Natural killer cell (primary cell): ENCODE data around the gene PLCH1. TPM values are rescaled to one million over a fixed set of nuclear protein-coding genes. Genes with fewer than 3 reads are reported as not detected.

ENCODE experiments used
- ATAC-seq, 3 donors: fragments of 150-1000 bp in 2 of 3; fragments of 200-7000 bp in 1 of 3; cut with Tn5 transposase; 1 replicate in 1 of 3; 2 replicates in 2 of 3; pipeline ENCODE4 v1.10.0; 2021; ENCODE audit warnings: mild to moderate bottlenecking in 2 of 3, moderate library complexity in 2 of 3
- DNase-seq, 2 donors: peaks; one replicate each; pipeline versions ENCODE4 v3.0.0 to v3.0.0-alpha.2; 2013 to 2021; ENCODE audit warnings: mixed read lengths in 1 of 2
- H3K27ac ChIP-seq: one replicate; pipeline ENCODE4 v1.5.1; 2013; ENCODE audit warnings: mild to moderate bottlenecking, low read length
- H3K27me3 ChIP-seq: one replicate; pipeline ENCODE4 v1.6.1; 2013; ENCODE audit warnings: low read length; ENCODE audit not compliant: control insufficient read depth, insufficient read depth
- H3K36me3 ChIP-seq: one replicate; pipeline ENCODE4 v1.6.1; 2013; ENCODE audit warnings: low read length; ENCODE audit not compliant: control insufficient read depth, insufficient read depth
- H3K4me1 ChIP-seq: one replicate; pipeline ENCODE4 v1.6.1; 2013; ENCODE audit warnings: low read length; ENCODE audit not compliant: control insufficient read depth, insufficient read depth
- H3K4me3 ChIP-seq: one replicate; pipeline ENCODE4 v1.5.1; 2013; ENCODE audit warnings: low read length
- H3K9me3 ChIP-seq: one replicate; pipeline ENCODE4 v1.6.1; 2013; ENCODE audit warnings: low read length; ENCODE audit not compliant: control insufficient read depth, insufficient read depth
- H3K27ac Mint-ChIP-seq, 2 donors: one replicate each; pipeline ENCODE4 v1.8.0; 2022; ENCODE audit warnings: mild to moderate bottlenecking in 2 of 2, mixed read lengths in 2 of 2, moderate library complexity in 1 of 2
- H3K27me3 Mint-ChIP-seq, 2 donors: one replicate each; pipeline ENCODE4 v1.8.0; 2022; ENCODE audit warnings: low read depth in 2 of 2, mixed read lengths in 2 of 2
- H3K36me3 Mint-ChIP-seq: one replicate; pipeline ENCODE4 v1.8.0; 2022; ENCODE audit warnings: mixed read lengths
- H3K4me1 Mint-ChIP-seq, 2 donors: one replicate each; pipeline ENCODE4 v1.8.0; 2022; ENCODE audit warnings: mixed read lengths in 2 of 2
- H3K4me3 Mint-ChIP-seq: one replicate; pipeline ENCODE4 v1.8.0; 2022; ENCODE audit warnings: mild to moderate bottlenecking, moderate library complexity, mixed read lengths
- H3K9me3 Mint-ChIP-seq, 2 donors: one replicate each; pipeline ENCODE4 v1.8.0; 2022; ENCODE audit warnings: mixed read lengths in 2 of 2
- CTCF ChIP-seq: fragments of 200-600 bp; IDR thresholded peaks from one replicate; pipeline ENCODE4 v1.8.0; 2022; ENCODE audit warnings: antibody characterized with exemption
- WGBS: methylation state at CpG from one replicate; pipeline ENCODE4 v1.1.7; 2013; ENCODE audit warnings: missing lambda C conversion rate; ENCODE audit not compliant: insufficient coverage; 5-methylcytosine and 5-hydroxymethylcytosine counted together
- intact Hi-C: fragments of 100-400 bp; cut with micrococcal nuclease; formaldehyde crosslinking; loops from one replicate; pipeline ENCODE4 v1.14.2; 2022
- total RNA-seq, 4 donors: library from RNA; stranded (reverse); fragments of 120-200 nt in 1 of 4; gene quantifications; one replicate each; pipeline versions ENCODE4 v1.2.3 to v1.2.4, GENCODE V29; 2013 to 2022

Gene PLCH1
- total RNA-seq, 3 donors from 2014 or later (not counting 1 experiment from before 2014, with no cell fraction given) = 0.05 to 0.26 (median 0.08) TPM

GRCh38 chr3:155362808-155363689, 381.8 kb downstream of the PLCH1 start:
- no peak for TF ChIP-seq CTCF
- Histone ChIP-seq H3K9me3 (peaks cover 4% of the 10 kb centered on the region), H3K27me3 (no peaks in the 10 kb centered on the region), H3K27ac (no peak overlapping the region), H3K4me1 (no peaks in the 10 kb centered on the region), H3K4me3 (no peak overlapping the region), H3K36me3 (no peaks in the 10 kb centered on the region)
- DNase-seq (no peak), ATAC-seq (no peak)
- intact Hi-C loops = no loop called here
- H3K27me3 Mint-ChIP-seq = peaks cover 0 to 2% of the 10 kb centered on the region in 2 donors
- 77% methylated on average over 9 of the region's 10 CpGs for WGBS
- H3K4me1 Mint-ChIP-seq = no peaks in the 10 kb centered on the region
- H3K27ac Mint-ChIP-seq = no peak overlapping the region
- no peak overlapping the region for H3K4me3 Mint-ChIP-seq
- no peaks in the 10 kb centered on the region for H3K36me3 Mint-ChIP-seq
- H3K9me3 Mint-ChIP-seq = no peaks in the 10 kb centered on the region

- H3K9me3 ChIP-seq = peaks cover under 1% of the 10 kb centered on the region
- H3K27ac ChIP-seq = no peak overlapping the region
- no peaks in the 10 kb centered on the region for H3K36me3 Mint-ChIP-seq
- WGBS = 100% methylated on average over 1 of the region's 2 CpGs
- ATAC-seq (no peak), DNase-seq (no peak)
- intact Hi-C loops = no loop called here
- no peak overlapping the region for H3K4me3 Mint-ChIP-seq
- no peaks in the 10 kb centered on the region for H3K4me1 Mint-ChIP-seq
- H3K4me1 ChIP-seq = no peaks in the 10 kb centered on the region
- no peak overlapping the region for H3K4me3 ChIP-seq
- peaks cover 0 to 2% of the 10 kb centered on the region in 2 donors for H3K27me3 Mint-ChIP-seq
- no peaks in the 10 kb centered on the region for H3K36me3 ChIP-seq
- no peak for TF ChIP-seq CTCF
- H3K27me3 ChIP-seq = no peaks in the 10 kb centered on the region
- no peaks in the 10 kb centered on the region for H3K9me3 Mint-ChIP-seq
- no peak overlapping the region for H3K27ac Mint-ChIP-seq
Measured at GRCh38 chr3:155360281-155360680, 384.6 kb downstream of the PLCH1 start.

- TF ChIP-seq CTCF = no peak
- Histone ChIP-seq H3K27me3 (no peaks in the 10 kb centered on the region), H3K27ac (no peak overlapping the region), H3K4me3 (no peak overlapping the region), H3K4me1 (no peaks in the 10 kb centered on the region), H3K9me3 (no peaks in the 10 kb centered on the region), H3K36me3 (no peaks in the 10 kb centered on the region)
- intact Hi-C loops = no loop called here
- Mint-ChIP-seq H3K9me3 (no peaks in the 10 kb centered on the region), H3K4me1 (no peaks in the 10 kb centered on the region), H3K4me3 (no peak overlapping the region), H3K27me3 (peaks cover 0 to 2% of the 10 kb centered on the region in 2 donors), H3K27ac (no peak overlapping the region), H3K36me3 (no peaks in the 10 kb centered on the region)
- 55% methylated on average over 6 of the region's 7 CpGs for WGBS
- no peak for ATAC-seq
- no peak for DNase-seq
Measured at GRCh38 chr3:155356594-155357370, 388.1 kb downstream of the PLCH1 start.
